GM20431 (cell line): ENCODE results near the gene ERMARD.

ENCODE experiments used
- in situ Hi-C: fragments of 300-500 bp; cut with MseI, MboI; formaldehyde crosslinking; loops from one replicate; pipeline ENCODE4 v1.15.0; 2020; ENCODE audit warnings: low sequenced_read_pairs; ENCODE audit not compliant: unreplicated experiment

ERMARD gene

DNA sequence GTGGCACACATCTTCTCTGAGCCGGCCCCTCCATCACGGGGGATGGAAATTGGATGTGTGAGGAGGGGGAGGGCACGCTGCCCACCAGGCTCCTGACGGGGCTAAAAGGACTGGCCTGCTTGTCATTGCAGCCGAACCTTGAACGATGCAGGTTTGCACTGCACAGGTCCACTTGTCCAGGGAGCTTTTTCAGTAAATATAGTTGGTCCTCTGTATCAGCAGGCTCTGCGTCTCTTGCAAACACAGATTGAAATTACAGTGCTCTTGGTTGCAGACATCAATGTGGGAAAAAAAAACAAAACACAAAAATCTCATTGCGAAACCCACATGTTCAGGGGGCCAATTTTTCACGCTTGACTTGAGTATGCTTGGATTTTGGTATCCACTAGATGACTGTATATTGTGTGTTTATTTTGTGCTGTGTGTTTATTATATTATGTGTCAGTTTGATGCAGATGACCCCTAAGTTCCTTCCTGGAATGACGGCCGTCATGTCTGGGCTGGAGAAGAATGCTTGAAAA, 29.2 kb downstream of the ERMARD start:
- in situ Hi-C loops: no loop called here

- in situ Hi-C loops: no loop called here
These were observed 31.5 kb downstream of the ERMARD start for GRCh38 chr6:169782966-169783365.

- in situ Hi-C loops: no loop called here
These were observed 32.0 kb downstream of the ERMARD start for GRCh38 chr6:169783401-169783800.

DNA sequence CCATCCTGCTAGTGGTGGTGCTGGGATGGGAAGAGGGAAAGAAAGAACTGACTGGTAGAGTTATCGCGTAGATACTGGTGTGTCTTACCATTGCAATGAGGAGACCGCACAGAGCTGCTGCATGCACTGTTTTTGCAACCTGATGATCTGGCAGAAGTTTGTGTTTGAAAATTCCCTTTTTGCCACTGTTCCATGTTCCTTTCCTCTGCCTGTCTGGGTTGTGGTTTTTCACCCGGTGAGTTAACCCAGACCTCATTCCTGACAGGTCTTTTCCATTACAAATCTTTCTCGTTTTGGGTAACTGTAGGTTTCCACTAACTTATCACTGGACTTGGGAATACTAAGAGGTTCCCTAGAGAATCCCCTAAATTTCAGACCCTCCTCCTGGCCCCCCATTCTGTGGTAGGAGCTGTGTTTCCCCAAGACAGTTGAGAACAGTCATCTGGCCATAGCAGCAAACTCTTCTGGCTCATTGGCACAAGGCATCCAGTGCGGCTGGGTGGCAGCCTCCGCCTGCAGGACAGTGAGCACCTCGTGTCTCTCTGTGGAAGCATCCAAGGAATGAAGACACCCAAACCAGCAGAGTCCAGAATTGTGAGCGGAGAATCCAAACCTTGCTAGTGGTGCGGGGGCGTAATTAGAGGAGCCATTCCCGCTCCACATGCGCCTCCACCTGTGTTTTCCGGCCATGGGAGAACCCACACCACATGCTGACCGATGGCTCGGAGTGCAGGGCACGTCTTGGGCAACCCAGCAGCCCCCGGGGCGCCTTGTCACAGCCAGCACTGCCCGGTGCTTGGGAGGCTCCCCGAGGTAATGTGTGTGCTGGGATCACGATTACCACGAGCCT, 32.8 kb downstream of the ERMARD start:
- in situ Hi-C loops: no loop called here

DNA sequence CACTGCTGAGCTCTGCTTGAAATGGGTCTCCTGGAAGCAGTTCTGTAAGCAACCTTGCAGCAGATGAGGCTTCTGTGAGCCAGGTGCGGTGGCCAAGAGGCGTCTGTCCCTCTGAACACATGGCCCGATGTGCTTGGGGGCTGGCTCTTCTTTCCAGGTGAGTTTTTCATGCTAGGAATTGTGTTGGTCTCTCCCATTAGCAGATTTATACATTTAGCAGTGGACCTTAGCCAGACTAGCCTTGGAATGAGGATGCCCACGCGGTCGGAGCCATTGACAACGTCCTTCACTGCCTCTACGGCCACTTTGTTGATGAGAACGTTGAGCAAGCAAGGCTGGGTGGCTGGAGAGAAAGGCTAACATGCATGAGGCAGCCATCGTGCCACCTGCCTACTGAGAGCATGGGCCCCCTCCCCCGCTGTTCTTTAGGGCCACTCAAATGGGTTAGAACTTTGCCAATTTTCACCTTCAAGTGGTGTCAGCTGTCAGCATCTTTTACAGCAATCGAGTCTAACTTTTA, 33.5 kb downstream of the ERMARD start:
- in situ Hi-C loops: no loop called here

GRCh38 chr6:169785566-169785965, 34.1 kb downstream of the ERMARD start:
- in situ Hi-C loops: no loop called here

- in situ Hi-C loops: no loop called here
These were observed 34.9 kb downstream of the ERMARD start for GRCh38 chr6:169786349-169786748.

GRCh38 chr6:169787797-169788196, 36.4 kb downstream of the ERMARD start:
- in situ Hi-C loops: no loop called here

- in situ Hi-C loops: no loop called here
These were observed 37.4 kb downstream of the ERMARD start for GRCh38 chr6:169788809-169789145.

DNA sequence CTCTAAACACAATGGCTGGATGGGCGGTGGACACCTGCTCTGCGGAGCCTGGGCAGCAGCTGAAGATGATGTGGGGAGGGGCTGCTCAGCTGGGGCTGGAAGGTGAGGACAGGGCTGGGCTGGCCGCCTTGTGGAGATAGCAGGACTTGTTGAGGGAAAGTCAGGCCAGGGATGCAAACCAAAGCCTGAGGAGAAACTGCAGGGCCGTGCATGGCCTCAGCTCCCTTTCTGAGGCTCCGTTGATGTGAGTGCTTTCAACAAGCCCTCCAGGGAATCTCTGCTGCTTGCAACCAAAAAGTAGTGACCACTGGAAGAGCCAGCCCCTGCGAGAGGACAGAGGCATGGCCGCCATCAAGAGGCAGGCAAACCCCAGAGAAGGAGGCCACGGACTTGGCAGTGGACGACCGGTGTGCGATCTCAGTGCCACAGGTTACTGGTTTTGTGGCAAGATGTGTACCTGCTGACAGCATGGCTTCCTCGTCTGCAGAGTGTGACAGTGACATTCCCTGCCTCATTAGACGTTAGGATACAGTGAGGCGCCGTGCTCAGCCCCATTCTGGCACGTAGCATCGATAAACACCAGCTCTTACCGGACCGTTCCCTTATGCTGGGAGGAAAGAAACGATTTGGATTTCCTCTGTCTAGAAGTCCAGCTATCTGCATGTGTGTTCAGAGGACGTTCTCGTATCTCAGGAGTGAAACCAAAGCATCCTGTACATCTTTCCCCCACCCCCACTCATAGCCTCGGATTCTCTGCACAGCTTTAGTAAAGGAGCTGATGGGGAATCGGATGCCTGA, 37.9 kb downstream of the ERMARD start:
- in situ Hi-C loops: no loop called here

- in situ Hi-C loops: no loop called here
These were observed 38.8 kb downstream of the ERMARD start for GRCh38 chr6:169789944-169790927.

GRCh38 chr6:169791721-169792131, 40.3 kb downstream of the ERMARD start:
- in situ Hi-C loops: no loop called here

DNA sequence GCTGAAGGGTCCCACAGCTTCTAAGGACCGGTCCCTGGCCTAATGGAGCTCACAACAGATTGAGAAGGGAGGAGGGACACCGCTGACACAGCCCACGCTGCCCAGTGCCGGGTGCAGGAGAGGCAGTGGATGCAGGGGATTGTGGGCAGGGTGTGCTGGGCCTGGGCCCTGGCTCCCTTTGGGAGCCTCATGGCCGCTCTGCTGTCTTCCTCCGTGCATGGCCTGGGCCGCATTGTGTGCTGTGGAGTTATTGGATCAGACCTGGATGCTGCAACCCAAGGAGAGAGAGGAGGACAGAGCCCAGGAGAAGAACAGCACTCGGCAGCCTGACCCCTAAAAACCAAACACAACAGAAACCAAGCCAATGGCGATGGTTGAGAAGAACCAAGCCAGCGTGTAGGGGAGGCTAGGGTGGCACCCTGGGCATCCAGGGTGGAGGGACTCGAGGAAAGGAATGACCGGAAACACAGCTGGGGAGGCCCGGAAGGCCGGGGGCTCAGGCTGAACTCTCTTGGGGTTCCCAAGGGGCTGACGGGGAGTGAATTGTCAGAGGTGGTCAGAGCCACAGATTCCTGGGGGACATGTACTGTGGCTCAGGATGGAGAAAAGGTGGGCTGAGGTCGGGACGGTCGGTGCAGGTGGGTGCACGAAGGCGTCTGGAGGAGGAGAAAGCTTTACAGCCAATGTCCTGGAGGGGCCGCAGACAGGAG, 41.0 kb downstream of the ERMARD start:
- in situ Hi-C loops: no loop called here

DNA sequence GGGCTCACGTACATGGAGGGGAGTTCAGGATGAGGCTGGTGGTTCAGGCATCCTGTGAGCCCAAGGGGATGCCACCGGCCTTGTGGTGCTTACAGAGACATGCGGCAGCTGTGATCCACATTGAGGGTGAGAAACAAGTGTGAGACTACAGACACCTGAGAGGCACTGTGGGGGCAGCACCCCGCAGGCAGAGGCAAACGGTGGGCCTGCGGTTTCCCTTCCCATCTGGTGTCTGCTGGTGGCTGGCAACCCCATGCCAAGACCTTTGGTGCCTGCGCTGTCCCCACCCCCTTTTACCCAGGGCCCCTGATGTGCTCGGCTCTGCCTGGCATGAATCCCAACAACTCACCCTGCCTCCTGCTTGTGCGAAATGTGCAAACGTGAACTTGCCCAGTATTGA, 42.0 kb downstream of the ERMARD start:
- in situ Hi-C loops: no loop called here

- in situ Hi-C loops: no loop called here
These were observed 43.1 kb downstream of the ERMARD start for GRCh38 chr6:169794317-169795055.

- in situ Hi-C loops: no loop called here
These were observed 43.8 kb downstream of the ERMARD start for GRCh38 chr6:169795196-169795595.

- in situ Hi-C loops: no loop called here
These were observed 47.5 kb downstream of the ERMARD start for GRCh38 chr6:169798764-169799473.

DNA sequence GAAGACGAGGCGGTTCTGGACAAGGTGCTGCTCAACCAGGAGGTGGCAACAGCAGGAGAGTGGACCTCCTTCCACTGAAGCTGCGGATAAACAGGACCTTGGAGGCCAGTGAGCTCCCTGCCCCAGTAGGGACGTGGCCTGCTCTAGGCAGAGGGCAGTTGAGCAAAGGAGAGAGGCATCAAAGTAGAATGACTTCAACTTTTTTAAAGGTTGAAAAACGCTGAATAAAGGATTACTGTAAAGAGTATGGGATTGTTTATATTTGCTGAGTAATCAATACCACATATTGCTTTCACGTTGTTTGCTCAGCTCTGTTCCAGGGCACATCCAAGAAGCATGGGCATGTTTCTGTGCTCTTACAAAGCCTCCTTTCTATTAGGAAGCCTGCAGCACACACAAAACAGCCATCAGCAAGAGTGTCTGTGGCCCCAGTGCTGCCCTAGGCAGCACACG, 48.1 kb downstream of the ERMARD start:
- in situ Hi-C loops: no loop called here
